Neural cell (in vitro differentiated cells): ENCODE results near the gene KCNRG. TPM values are rescaled to one million over a fixed set of nuclear protein-coding genes. Genes with fewer than 3 reads are reported as not detected.

Source experiments
- H2AFZ ChIP-seq: fragments of 200-600, 300-800 bp; sonication (generic), shearing (Covaris generic); 2 replicates; pipeline ENCODE4 v1.6.0; 2014; ENCODE audit warnings: low read depth, mild to moderate bottlenecking, antibody characterized with exemption, low read length, moderate library complexity
- H3F3A ChIP-seq: fragments of 200-600 bp; shearing (Covaris generic); 2 replicates; pipeline ENCODE4 v1.6.1; 2016; ENCODE audit warnings: mild to moderate bottlenecking, moderate library complexity, mixed read lengths, antibody characterized with exemption, low read length; ENCODE audit not compliant: insufficient read depth, poor library complexity, severe bottlenecking
- H3K27ac ChIP-seq: fragments of 200-600, 300-800 bp; sonication (generic), shearing (Covaris generic); 2 replicates; pipeline ENCODE4 v1.5.1; 2014; ENCODE audit warnings: mild to moderate bottlenecking, low read length, moderate library complexity
- H3K27me3 ChIP-seq: fragments of 300-800, 200-600 bp; sonication (generic), shearing (Covaris generic); 2 replicates; pipeline ENCODE4 v1.6.0; 2014; ENCODE audit warnings: mild to moderate bottlenecking, low read depth, low read length, moderate library complexity; ENCODE audit not compliant: insufficient read depth
- H3K36me3 ChIP-seq: fragments of 300-800, 200-600 bp; sonication (generic), shearing (Covaris generic); 2 replicates; pipeline ENCODE4 v1.5.1; 2014; ENCODE audit warnings: mild to moderate bottlenecking, antibody characterized with exemption, low read length, moderate library complexity; ENCODE audit not compliant: insufficient read depth
- H3K4me2 ChIP-seq: fragments of 300-800, 200-600 bp; sonication (generic), shearing (Covaris generic); 2 replicates; pipeline ENCODE4 v1.6.0; 2014; ENCODE audit warnings: mild to moderate bottlenecking, low read length
- H3K4me3 ChIP-seq: fragments of 300-800, 200-600 bp; sonication (generic), shearing (Covaris generic); 2 replicates; pipeline ENCODE4 v1.5.1; 2014; ENCODE audit warnings: mild to moderate bottlenecking, low read length, moderate library complexity
- H3K79me2 ChIP-seq: fragments of 200-600 bp; shearing (Covaris generic); replicated peaks from 2 replicates; pipeline ENCODE4 v1.6.0; 2014; ENCODE audit warnings: mild to moderate bottlenecking, low read length, moderate library complexity; ENCODE audit not compliant: insufficient read depth
- H3K9ac ChIP-seq: fragments of 300-800, 200-600 bp; sonication (generic), shearing (Covaris generic); 2 replicates; pipeline ENCODE4 v1.6.1; 2016; ENCODE audit warnings: mild to moderate bottlenecking, low read length, mixed read lengths
- H3K9me2 ChIP-seq: fragments of 200-600 bp; shearing (Covaris generic); 2 replicates; pipeline ENCODE4 v1.6.1; 2016; ENCODE audit warnings: mild to moderate bottlenecking, low read length, mixed read lengths; ENCODE audit not compliant: insufficient read depth
- H3K9me3 ChIP-seq: fragments of 200-600, 300-800 bp; sonication (generic), shearing (Covaris generic); 2 replicates; pipeline ENCODE4 v1.6.1; 2016; ENCODE audit warnings: mild to moderate bottlenecking, mixed run types, low read length, moderate library complexity, mixed read lengths
- H4K20me1 ChIP-seq: fragments of 200-600 bp; shearing (Covaris generic); 2 replicates; pipeline ENCODE4 v1.6.1; 2016; ENCODE audit warnings: mild to moderate bottlenecking, mixed run types; ENCODE audit not compliant: insufficient read depth
- CTCF ChIP-seq: fragments of 450-650 bp; IDR thresholded peaks from 2 replicates; pipeline ENCODE4 v1.5.1; 2014; ENCODE audit warnings: antibody characterized with exemption, mild to moderate bottlenecking, moderate library complexity; ENCODE audit not compliant: poor library complexity, severe bottlenecking
- EP300 ChIP-seq: fragments of 450-650 bp; conservative IDR thresholded peaks from 2 replicates; pipeline ENCODE4 v1.6.1; 2014; ENCODE audit warnings: antibody characterized with exemption, mild to moderate bottlenecking, moderate library complexity; ENCODE audit not compliant: poor library complexity, severe bottlenecking
- EZH2 ChIP-seq: fragments of 200-600, 300-800 bp; shearing (Covaris generic), sonication (generic); IDR thresholded peaks from 2 replicates; pipeline ENCODE4 v1.6.1; 2014; ENCODE audit warnings: antibody characterized with exemption, low read length, borderline replicate concordance, mild to moderate bottlenecking; ENCODE audit not compliant: insufficient read depth, poor library complexity, severe bottlenecking
- MXI1 ChIP-seq: fragments of 450-650 bp; conservative IDR thresholded peaks from 2 replicates; pipeline ENCODE4 v1.6.1; 2014; ENCODE audit warnings: antibody characterized with exemption, mild to moderate bottlenecking; ENCODE audit not compliant: poor library complexity, severe bottlenecking
- POLR2AphosphoS5 ChIP-seq: IDR thresholded peaks from 2 replicates; pipeline ENCODE4 v1.6.1; 2012
- RAD21 ChIP-seq: fragments of 450-650 bp; conservative IDR thresholded peaks from 2 replicates; pipeline ENCODE4 v1.6.1; 2014; ENCODE audit warnings: antibody characterized with exemption, mild to moderate bottlenecking, moderate library complexity
- REST ChIP-seq: IDR thresholded peaks from 2 replicates; pipeline ENCODE4 v1.6.1; 2012; ENCODE audit warnings: borderline replicate concordance
- SMC3 ChIP-seq: fragments of 450-650 bp; conservative IDR thresholded peaks from 2 replicates; pipeline ENCODE4 v1.6.1; 2014; ENCODE audit warnings: antibody characterized with exemption, mild to moderate bottlenecking, moderate library complexity; ENCODE audit not compliant: poor library complexity
- TAF1 ChIP-seq: IDR thresholded peaks from 2 replicates; pipeline ENCODE4 v1.6.1; 2012; ENCODE audit warnings: low read depth
- polyA plus RNA-seq: library from polyadenylated mRNA; depleted of rRNA; stranded (reverse); fragments of >200 nt; gene quantifications from 2 replicates; pipeline ENCODE4 v1.2.3, GENCODE V29; 2014

The KCNRG gene
- polyA plus RNA-seq, 1 donor from 2014 or later, result 6.7 TPM

- H3K9ac ChIP-seq, result no peak overlapping the region
- H3K36me3 ChIP-seq, result no peaks in the 10 kb centered on the region
- H3K4me3 ChIP-seq, result no peak overlapping the region
- H3K27ac ChIP-seq, result no peak overlapping the region
- H3K27me3 ChIP-seq, result no peaks in the 10 kb centered on the region
- H3K9me3 ChIP-seq, result no peaks in the 10 kb centered on the region
- TF ChIP-seq RAD21 (no peak), TAF1 (no peak), REST (no peak), MXI1 (no peak), EZH2 (no peak), SMC3 (no peak), POLR2AphosphoS5 (no peak), EP300 (no peak), CTCF (no peak)
- H3K9me2 ChIP-seq, result no peaks in the 10 kb centered on the region
- no peak overlapping the region for H3K4me2 ChIP-seq
- no peaks in the 10 kb centered on the region for H3K79me2 ChIP-seq
- H2AFZ ChIP-seq, result no peak overlapping the region
- H3F3A ChIP-seq, result no peaks in the 10 kb centered on the region
- H4K20me1 ChIP-seq, result no peaks in the 10 kb centered on the region
Measured at GRCh38 chr13:50052478-50052877, 37.2 kb downstream of the KCNRG start.

GRCh38 chr13:50053844-50054243, 38.6 kb downstream of the KCNRG start:
- Histone ChIP-seq H4K20me1 (no peaks in the 10 kb centered on the region), H3K9ac (no peak overlapping the region), H3K27ac (no peak overlapping the region), H3K27me3 (no peaks in the 10 kb centered on the region), H3K36me3 (no peaks in the 10 kb centered on the region), H3F3A (no peaks in the 10 kb centered on the region), H3K79me2 (no peaks in the 10 kb centered on the region), H3K4me2 (no peak overlapping the region), H3K4me3 (no peak overlapping the region), H3K9me3 (no peaks in the 10 kb centered on the region), H2AFZ (no peak overlapping the region), H3K9me2 (no peaks in the 10 kb centered on the region)
- TF ChIP-seq EP300 (no peak), POLR2AphosphoS5 (no peak), REST (no peak), EZH2 (no peak), TAF1 (no peak), RAD21 (no peak), SMC3 (no peak), CTCF (no peak), MXI1 (no peak)
